Erythroblast (primary cell): ENCODE results near the gene HLA-DMB.

Experiments used
- GATA1 ChIP-seq: IDR thresholded peaks from 2 replicates; pipeline ENCODE4 v1.6.1; 2011; ENCODE audit warnings: low read depth, mild to moderate bottlenecking, control low read depth, low read length, moderate library complexity
- POLR2A ChIP-seq: IDR thresholded peaks from 2 replicates; pipeline ENCODE4 v1.6.1; 2011; ENCODE audit warnings: mild to moderate bottlenecking, low read length

DNA sequence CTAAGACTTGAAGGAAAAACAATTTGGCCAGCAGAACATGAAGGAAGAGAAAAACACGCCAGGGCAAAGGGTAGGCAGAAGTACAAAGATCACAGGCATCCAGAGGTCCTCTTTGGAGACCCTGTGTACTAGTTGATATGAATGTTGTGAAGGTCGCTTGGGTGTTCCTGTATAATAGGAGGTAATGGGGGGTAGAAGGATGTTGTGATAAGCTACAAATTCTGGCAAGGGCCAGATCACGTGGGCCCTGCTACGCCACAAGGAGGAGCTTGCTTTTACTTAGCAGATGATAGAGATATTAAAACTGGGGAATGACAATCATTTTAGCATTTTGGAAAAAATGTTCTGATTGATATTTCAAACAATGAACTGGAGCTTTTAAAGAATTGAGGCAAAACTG is 12.9 kb upstream of the HLA-DMB start:
- no peak for TF ChIP-seq POLR2A
- no peak for TF ChIP-seq GATA1
